Measurements from ENCODE around the gene CFAP210.
"Not testable (repeated sequence)": the region's sequence is repeated elsewhere in the genome, so short reads cannot be mapped to it uniquely, and the experiment has no call there.

CFAP210 gene

DNA sequence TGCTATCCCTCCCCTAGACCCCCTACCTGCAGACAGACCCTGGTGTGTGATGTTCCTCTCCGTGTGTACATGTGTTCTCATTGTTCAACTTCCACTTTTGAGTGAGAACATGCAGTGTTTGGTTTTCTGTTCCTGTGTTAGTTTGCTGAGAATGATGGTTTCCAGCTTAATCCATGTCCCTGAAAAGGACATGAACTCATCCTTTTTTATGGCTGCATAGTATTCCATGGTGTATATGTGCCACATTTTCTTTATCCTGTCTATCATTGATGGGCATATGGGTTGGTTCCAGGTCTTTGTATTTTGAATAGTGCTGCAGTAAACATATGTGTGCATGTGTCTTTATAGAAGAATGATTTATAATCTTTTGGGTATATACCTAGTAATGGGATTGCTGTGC is 78.2 kb downstream of the CFAP210 start:
- DNase-seq, result not testable (repeated sequence)

DNA sequence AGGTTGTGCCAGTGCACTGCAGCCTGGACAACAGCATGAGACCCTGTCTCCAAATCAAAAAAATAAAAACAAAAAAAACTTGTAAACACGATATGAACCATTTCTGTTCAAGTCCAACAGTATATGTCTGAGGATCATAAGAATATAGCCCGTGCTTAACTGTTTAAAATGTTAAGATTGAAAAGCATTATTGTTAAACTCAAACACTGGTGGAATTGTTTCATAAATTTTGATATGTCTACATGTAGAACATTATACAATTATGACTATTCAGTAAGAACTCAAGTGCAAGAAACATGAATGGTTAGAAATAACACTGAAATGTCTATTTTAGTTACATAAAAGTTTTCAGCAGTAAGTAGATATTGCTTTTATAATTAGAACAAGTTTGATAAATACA is 80.3 kb downstream of the CFAP210 start:
- DNase-seq, result no peak

DNA sequence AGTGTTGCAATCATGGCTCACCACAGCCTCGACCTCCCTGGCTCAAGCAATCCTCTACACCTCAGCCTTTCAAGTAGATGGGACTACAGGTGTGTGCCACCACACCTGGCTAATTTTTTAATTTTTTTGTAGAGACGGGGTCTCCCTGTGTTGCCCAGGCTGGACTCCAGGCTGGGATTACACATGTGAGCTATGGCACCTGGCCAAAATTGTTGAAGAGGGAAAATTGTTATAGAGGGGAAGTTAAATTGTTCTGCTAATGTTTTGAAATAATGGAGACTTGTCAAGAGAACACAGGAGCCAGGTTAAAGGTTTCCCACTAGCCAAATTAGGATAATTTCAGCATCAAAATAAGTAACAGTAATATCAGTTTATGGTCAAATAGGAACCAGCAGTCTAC is 84.9 kb downstream of the CFAP210 start:
- DNase-seq, result no peak

DNA sequence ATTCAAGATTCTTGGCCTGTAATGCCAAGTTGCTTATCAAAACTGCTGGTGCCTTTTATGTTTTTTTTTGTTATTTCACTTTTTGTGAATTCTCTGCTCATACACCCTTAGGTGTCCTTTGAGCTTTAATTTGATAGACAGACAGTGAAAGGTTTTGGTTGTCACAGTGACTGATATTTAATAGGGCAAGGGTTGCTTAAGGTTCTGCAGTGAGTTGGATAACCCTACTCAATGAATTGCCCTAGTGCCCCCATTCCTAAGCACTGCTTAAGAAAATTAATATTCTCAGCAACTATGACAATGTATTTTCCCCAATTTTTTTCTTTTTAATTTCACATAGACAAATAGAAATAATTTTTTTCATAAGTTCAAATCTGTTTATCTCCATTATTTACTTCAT is 94.6 kb downstream of the CFAP210 start:
- no peak for DNase-seq

DNA sequence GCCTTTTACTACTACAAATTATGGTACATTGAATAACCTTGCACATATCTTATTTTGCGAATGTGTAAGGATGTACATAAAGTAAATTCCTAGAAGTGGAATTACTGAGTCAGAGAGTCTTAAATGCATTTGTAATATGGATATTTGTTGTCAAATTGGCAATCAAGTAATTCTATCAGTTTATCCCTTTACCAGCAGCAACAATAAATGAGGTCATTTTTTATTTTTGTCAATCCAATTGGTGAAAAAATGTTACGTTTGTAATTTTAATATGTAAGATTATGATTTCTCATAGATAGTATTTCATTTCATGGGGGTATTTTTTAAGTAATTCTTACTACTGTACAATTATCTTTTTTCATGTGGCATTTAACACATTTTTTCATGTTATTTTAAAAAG is 95.2 kb downstream of the CFAP210 start:
- no peak for DNase-seq

DNA sequence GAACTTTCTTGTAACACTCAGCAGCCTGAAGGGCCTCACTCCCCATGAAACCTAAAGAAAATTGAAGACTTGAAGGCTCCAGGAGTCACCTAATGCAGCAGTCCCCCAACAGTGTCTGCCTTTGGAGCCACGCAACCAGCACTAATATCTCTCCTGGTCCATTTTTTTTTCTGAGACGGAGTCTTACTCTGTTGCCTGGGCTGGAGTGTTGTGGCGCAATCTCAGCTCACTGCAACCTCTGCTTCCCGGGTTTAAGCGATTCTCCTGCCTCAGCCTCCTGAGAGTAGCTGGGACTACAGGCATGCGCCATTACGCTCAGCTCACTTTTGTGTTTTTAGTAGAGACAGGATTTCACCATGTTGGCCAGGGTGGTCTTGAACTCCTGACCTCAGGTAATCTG is 97.7 kb downstream of the CFAP210 start:
- DNase-seq, result not testable (repeated sequence)

Data from NCI-H1048 (cell line).